Subcutaneous adipose tissue (tissue), 4 donors: ENCODE results near the gene EEF1AKMT4. TPM values are rescaled to one million over a fixed set of nuclear protein-coding genes. Genes with fewer than 3 reads are reported as not detected.

Source experiments
- total RNA-seq, 4 donors: library from RNA; depleted of rRNA; stranded (reverse); fragments of >200 nt; gene quantifications; one replicate each; pipeline ENCODE4 v1.1.0, GENCODE V29; 2016
- TF ChIP-seq, protein P1 (sequence below): fragments of 450-650 bp; IDR thresholded peaks from one replicate; pipeline ENCODE4 v1.5.1; 2016; ENCODE audit warnings: low read depth, mild to moderate bottlenecking, control low read depth, antibody characterized with exemption, moderate library complexity

Gene EEF1AKMT4
- total RNA-seq, 4 donors from 2014 or later = 3.4 to 5.5 (median 4.3) TPM

DNA sequence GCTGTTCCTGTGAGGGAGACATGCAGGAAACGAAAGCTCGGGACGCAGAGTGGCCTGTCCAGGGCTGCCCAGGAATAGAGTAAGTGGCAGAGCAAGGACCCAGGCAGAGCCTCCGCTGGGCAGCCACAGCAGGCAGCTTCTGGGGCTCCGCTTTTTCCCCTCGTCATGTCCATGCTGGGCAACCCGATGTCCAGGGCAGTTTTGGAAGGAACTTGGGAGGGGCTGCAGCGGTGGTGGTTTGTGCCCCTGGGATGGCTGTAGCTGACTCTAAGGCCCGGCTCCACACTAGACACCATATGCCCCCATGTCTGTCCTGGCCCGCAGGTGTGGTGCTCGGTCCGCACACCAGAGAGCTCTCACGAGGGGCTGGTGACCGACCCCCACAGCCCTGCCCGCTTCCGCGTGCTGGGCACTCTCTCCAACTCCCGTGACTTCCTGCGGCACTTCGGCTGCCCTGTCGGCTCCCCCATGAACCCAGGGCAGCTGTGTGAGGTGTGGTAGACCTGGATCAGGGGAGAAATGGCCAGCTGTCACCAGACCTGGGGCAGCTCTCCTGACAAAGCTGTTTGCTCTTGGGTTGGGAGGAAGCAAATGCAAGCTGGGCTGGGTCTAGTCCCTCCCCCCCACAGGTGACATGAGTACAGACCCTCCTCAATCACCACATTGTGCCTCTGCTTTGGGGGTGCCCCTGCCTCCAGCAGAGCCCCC, 42.4 kb downstream of the EEF1AKMT4 start:
- TF ChIP-seq, protein P1, sequence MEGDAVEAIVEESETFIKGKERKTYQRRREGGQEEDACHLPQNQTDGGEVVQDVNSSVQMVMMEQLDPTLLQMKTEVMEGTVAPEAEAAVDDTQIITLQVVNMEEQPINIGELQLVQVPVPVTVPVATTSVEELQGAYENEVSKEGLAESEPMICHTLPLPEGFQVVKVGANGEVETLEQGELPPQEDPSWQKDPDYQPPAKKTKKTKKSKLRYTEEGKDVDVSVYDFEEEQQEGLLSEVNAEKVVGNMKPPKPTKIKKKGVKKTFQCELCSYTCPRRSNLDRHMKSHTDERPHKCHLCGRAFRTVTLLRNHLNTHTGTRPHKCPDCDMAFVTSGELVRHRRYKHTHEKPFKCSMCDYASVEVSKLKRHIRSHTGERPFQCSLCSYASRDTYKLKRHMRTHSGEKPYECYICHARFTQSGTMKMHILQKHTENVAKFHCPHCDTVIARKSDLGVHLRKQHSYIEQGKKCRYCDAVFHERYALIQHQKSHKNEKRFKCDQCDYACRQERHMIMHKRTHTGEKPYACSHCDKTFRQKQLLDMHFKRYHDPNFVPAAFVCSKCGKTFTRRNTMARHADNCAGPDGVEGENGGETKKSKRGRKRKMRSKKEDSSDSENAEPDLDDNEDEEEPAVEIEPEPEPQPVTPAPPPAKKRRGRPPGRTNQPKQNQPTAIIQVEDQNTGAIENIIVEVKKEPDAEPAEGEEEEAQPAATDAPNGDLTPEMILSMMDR = no peak

DNA sequence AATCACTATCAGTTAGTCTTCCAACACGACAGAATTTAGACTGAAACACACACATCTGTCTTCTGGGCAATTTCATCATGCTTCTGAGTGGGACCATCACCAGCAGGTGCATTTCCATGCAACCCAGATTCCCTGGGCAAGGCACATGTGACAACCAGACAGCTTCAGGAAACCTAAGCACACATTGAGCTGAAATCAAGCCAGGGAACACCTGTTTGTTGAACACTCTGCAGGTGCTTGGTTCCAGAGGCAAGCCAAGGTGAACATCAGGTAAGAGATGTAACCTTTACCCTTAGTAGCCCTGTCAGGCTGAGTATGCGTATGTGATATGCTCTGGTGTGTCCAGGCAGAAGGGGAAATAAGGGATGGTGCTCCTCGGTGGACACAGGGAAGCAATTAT, 46.3 kb downstream of the EEF1AKMT4 start:
- TF ChIP-seq, protein P1 = no peak

GRCh38 chr3:184296616-184297015, 47.1 kb downstream of the EEF1AKMT4 start:
- TF ChIP-seq, protein P1 = no peak

- TF ChIP-seq, protein P1 = no peak
These were observed 49.5 kb downstream of the EEF1AKMT4 start, which contains the start of gene PSMD2 for GRCh38 chr3:184298759-184299487. TSS of gene PSMD2 (plus strand) at chr3:184299241. CDS start at chr3:184299267, 26 bp downstream.

GRCh38 chr3:184299488-184300377, 50.3 kb downstream of the EEF1AKMT4 start:
- TF ChIP-seq, protein P1 = no peak

DNA sequence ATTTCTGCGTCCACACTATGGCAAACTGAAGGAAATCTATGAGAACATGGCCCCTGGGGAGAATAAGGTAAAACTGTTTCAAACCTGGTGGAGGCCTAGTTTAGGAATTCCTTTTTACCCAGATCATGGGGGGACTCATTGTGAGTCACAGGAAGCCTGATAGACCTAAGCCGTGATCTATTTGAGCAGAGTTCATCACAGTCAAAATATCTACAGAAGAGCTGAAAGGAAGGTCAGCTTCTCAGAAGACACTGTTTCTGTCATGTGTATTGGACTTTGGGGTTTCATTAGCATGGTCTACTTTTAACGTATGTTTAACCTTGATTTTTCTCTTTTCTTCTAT, 50.9 kb downstream of the EEF1AKMT4 start:
- TF ChIP-seq, protein P1 = no peak
